HG03342 (cell line): ENCODE measurements around the gene CDH4.

Experiments used
- ATAC-seq: cut with Tn5 transposase; IDR thresholded peaks from one replicate; pipeline ENCODE4 v1.9.1; 2021; ENCODE audit warnings: mild to moderate bottlenecking, moderate library complexity; ENCODE audit not compliant: unreplicated experiment

CDH4 gene

GRCh38 chr20:61614706-61615100, 362.6 kb downstream of the CDH4 start:
- ATAC-seq: no peak

- ATAC-seq: no peak
Measured at GRCh38 chr20:61615806-61616205, 363.7 kb downstream of the CDH4 start.

- ATAC-seq: no peak
Measured at GRCh38 chr20:61619751-61620150, 367.7 kb downstream of the CDH4 start.

DNA sequence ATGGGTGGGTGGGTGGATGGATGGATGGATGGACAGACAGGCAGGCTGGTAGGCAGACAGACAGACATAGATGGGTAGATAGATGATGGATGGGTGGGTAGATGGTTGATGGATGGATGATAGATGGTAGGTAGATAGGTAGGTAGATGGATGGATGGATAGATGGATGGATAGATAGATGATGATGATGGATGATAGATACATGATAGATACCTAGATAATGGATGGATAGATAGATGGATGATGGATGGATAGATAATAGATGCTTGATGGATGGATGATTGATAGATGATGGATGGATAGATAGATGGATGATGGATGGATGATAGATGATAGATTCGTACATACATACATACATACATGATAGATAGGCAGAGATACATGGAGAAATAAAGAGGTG, 368.1 kb downstream of the CDH4 start:
- ATAC-seq: no peak

DNA sequence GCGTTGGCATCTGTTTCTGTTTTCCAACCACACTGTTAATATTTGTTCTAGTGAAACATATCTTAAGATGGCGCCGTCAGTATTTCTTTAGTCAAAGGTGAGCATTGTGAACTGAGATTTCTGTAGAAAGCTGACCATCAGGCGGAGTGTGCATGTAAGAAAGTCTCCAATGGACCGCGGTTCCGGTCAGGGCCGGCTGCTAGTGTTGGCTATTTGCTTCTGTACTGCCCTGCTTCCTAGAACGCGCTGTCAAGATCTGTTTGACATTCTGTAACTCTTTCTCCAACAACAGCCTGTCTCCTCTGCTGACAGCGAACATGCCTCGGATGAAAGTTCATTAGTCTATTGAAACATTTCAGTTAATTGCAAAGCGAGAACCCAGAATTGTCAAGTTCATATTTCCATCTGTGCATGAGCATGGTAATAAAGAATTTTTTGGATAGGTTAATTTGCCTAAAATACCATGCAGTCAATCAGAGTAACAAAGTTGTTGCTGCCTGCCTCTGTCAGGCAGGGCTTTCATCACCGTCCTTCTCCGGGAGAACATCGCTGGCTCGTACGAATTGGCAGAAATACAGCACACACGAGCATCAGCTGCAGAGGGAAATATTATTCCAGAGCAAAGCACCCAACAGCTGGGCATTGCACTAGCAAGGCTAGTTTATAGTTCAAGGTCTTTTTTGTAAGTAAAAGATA, 369.1 kb downstream of the CDH4 start:
- ATAC-seq: no peak

DNA sequence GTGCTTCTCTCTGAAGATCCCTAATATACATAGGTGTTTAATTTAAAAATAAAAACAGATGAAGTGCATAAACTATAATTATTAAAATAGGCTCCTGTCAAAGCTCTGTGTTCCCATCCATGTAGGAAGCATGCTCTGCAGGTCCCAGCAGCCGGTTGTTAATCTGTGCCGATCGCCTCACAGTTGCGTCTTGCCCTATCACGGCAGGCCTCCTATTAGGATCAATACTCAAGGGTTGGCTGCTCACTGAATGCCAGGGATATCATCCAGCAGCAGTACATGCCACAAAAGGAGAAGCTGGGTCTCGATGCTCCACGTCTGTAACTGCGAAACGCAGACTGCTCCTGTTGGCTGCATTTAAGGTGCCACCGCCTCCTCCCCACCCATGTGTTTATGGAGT, 369.8 kb downstream of the CDH4 start:
- no peak for ATAC-seq

- ATAC-seq: no peak
Measured at GRCh38 chr20:61623451-61623850, 371.4 kb downstream of the CDH4 start.

GRCh38 chr20:61625246-61625645, 373.2 kb downstream of the CDH4 start:
- ATAC-seq: no peak

GRCh38 chr20:61626412-61626811, 374.4 kb downstream of the CDH4 start:
- no peak for ATAC-seq

- ATAC-seq: no peak
Measured at GRCh38 chr20:61627791-61628415, 375.8 kb downstream of the CDH4 start.

DNA sequence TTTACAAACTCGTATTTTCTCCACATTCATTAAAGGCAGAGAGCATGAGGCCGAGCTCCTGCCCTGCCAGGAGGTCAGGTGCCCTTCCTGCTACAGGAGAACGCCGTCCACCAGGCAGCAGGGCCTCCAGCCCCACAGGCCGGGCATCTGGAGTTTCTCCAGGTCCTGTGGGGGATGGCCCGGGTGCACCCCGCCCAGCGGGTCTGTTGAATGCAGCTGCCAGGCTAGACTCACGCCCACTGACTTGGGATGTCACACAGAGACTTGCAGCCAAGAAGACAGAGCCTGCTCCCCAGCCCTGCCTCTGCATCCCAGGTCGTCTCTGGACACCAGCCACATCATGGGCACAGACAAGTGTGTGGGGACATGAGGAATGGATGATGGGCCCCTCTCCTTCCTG, 376.4 kb downstream of the CDH4 start:
- ATAC-seq: no peak

GRCh38 chr20:61628901-61629601, 377.0 kb downstream of the CDH4 start:
- no peak for ATAC-seq

GRCh38 chr20:61629602-61630390, 377.7 kb downstream of the CDH4 start:
- ATAC-seq: no peak

- no peak for ATAC-seq
Measured at GRCh38 chr20:61630391-61630650, 378.3 kb downstream of the CDH4 start.

- ATAC-seq: no peak
Measured at GRCh38 chr20:61630816-61631215, 378.8 kb downstream of the CDH4 start.

DNA sequence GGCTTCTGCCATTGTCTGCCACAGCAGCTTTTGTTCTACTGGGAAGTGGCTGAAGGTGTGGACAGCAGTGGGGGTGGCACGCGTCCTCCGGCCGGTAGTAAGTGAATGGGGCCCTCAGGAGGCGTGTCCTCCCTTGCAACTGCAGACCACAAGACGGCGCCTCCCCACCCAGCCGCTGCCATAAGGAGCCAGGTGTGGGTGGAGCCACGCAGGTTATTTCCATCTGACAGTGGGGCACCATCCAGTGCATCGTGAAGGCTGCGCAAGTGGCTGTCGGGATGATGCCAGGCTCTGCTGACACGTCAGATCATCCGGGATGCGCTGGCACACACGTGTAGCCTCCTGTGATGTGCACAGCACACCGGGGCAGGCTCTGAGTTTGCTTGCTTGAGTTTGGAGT, 379.7 kb downstream of the CDH4 start:
- ATAC-seq: no peak

GRCh38 chr20:61633004-61633403, 380.9 kb downstream of the CDH4 start:
- no peak for ATAC-seq

DNA sequence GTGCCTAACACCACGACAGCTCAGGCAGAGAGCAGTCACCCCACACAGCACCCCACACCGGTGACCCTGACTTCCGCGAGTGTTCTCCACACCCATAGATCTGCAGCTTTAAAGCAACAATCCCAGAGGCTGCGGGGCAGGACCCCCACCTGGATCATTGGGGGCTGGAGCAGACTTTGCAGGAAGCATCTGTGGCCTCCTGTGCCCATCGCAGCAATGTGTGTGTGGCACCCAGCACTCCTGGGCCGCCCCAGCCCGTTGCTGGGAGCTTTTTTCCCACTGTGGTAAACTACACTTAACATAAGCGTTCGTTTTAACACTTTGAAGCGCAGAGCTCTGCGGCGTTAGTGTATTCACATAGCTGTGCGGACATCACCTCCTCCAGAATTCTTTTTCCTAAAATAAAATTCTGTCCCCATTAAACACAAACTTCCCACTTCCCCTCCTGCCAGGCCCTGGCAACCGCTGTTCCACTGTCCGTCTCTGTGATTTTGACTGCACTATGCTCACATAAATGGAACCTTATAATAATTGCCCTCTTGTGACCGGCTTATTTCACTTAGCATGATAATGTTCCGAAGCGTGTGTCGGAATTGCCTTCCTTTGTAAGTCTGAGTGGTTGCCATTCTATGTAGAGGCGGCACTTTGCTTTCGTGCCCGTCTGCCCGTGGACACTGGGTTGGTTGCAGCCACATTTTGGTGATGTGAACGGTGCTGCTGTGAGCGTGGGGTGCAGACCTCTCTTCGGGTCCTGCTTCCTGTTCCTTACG, 382.5 kb downstream of the CDH4 start:
- ATAC-seq: no peak

DNA sequence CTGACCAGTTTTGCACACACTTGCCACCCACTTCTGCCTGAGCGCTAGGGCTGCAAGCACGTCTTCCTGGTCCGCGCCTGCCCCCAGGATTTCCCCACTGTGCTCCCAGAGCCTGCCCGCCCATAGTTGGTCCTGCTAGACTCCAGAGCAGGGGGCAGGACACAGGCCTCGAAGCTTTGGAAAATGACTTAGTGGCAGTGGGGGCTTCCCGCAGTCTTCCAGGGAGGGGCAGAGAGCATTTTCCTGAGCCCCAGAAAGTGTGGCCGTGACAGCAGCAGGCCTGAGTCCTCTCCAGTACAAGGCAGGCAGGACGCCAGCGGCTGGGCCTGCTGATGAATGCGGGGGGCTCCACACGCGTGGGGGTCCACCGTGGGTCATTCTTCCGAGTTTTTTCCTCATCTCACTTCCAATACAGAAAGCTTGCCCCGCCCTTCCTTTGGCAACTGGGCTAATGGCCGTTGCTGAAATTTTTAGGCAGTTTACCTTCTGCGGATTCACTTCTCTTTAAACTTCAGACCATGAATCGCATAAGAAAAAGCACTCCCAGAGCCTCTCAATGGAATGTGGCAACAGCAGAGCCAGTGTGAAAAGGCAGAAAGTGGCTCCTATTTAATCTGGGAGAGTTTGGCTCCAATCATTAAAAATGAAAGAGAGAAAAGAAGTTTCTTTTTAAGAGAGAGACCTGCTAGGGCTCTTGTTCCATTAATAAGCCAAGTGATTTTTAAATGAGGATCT, 383.8 kb downstream of the CDH4 start:
- ATAC-seq: no peak

DNA sequence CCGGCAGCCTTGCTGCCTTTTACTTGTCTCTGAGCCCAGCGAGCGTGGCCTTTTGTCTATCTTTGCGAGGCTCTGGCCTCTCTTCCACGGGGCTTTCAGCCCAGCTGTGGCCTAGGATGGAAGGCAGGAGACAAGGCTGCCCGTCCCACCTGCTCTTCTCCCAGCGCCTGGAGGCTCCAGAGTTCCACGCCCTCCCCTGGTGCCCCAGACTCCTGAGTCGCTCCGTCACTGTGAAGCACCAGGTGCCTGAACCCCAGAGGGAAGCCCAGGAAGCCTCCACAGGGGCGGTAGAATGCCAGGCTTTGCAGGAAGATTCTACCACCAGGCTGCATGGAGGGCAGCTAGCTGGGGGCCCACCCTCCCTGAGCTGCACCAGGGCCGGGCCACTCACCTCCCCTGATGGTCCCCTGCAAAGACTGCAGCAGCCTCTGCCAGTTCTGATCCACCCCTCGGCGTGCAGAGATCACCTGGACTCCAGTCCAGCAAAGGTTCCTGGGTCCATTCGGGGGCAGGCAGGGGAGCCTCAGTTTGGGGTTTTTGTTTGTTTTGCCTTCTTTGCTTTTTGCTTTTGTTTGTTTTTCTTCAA, 384.6 kb downstream of the CDH4 start:
- no peak for ATAC-seq
